Right atrium auricular region (tissue), 2 donors: ENCODE data around the gene BIRC6. TPM values are rescaled to one million over a fixed set of nuclear protein-coding genes. Genes with fewer than 3 reads are reported as not detected.
"Not testable (repeated sequence)": the region's sequence is repeated elsewhere in the genome, so short reads cannot be mapped to it uniquely, and the experiment has no call there.

ENCODE experiments used
- DNase-seq: peaks from one replicate; pipeline ENCODE4 v3.0.0-alpha.2; 2019; ENCODE audit warnings: low spot score
- H3K27ac ChIP-seq, 2 donors: fragments of 200-600 bp; sonication (generic); 1 replicate in 1 of 2; 2 replicates in 1 of 2; pipeline ENCODE4 v1.5.1; 2016 to 2019
- H3K27me3 ChIP-seq, 2 donors: fragments of 200-600 bp; sonication (generic); one replicate each; pipeline versions ENCODE4 v1.5.1 to v1.6.0; 2017 to 2019
- H3K36me3 ChIP-seq: fragments of 200-600 bp; sonication (generic); one replicate; pipeline ENCODE4 v1.5.1; 2016
- H3K4me1 ChIP-seq, 2 donors: fragments of 200-600 bp; sonication (generic); one replicate each; pipeline versions ENCODE4 v1.5.1 to v1.6.0; 2017 to 2019
- H3K4me3 ChIP-seq, 2 donors: fragments of 200-600 bp; sonication (generic); 1 replicate in 1 of 2; 2 replicates in 1 of 2; pipeline ENCODE4 v1.5.1; 2017 to 2019; ENCODE audit warnings: mild to moderate bottlenecking in 1 of 2, moderate library complexity in 1 of 2
- H3K9me3 ChIP-seq, 2 donors: fragments of 200-600 bp; sonication (generic); one replicate each; pipeline ENCODE4 v1.5.1; 2019
- CTCF ChIP-seq, 2 donors: fragments of 200-600 bp; sonication (generic); IDR thresholded peaks; one replicate each; pipeline ENCODE4 v1.5.1; 2019; ENCODE audit warnings: antibody characterized with exemption in 2 of 2
- total RNA-seq, 2 donors: library from RNA; depleted of rRNA; stranded (reverse); fragments of >200 nt; gene quantifications; one replicate each; pipeline ENCODE4 v1.1.0, GENCODE V29; 2016

BIRC6 gene
- total RNA-seq, 2 donors from 2014 or later = 50.4 to 50.6 TPM

- H3K36me3 ChIP-seq = no peaks in the 10 kb centered on the region
- H3K4me1 ChIP-seq = no peaks in the 10 kb centered on the region
- TF ChIP-seq CTCF (IDR thresholded peaks at IDR 0.05) = no peak
- no peak overlapping the region for H3K27ac ChIP-seq
- no peaks in the 10 kb centered on the region for H3K27me3 ChIP-seq
- H3K4me3 ChIP-seq = no peak overlapping the region
- no peak for DNase-seq
- no peaks in the 10 kb centered on the region for H3K9me3 ChIP-seq
Observed at GRCh38 chr2:32330136-32330535, 26.7 kb upstream of the BIRC6 start.

- Histone ChIP-seq H3K27ac (no peak overlapping the region), H3K4me3 (no peak overlapping the region), H3K36me3 (no peaks in the 10 kb centered on the region), H3K27me3 (no peaks in the 10 kb centered on the region), H3K9me3 (no peaks in the 10 kb centered on the region), H3K4me1 (no peaks in the 10 kb centered on the region)
- peak; percentile 13 for DNase-seq
- TF ChIP-seq CTCF (IDR thresholded peaks at IDR 0.05) = no peak
Observed at GRCh38 chr2:32342801-32343200, 14.0 kb upstream of the BIRC6 start.

DNA sequence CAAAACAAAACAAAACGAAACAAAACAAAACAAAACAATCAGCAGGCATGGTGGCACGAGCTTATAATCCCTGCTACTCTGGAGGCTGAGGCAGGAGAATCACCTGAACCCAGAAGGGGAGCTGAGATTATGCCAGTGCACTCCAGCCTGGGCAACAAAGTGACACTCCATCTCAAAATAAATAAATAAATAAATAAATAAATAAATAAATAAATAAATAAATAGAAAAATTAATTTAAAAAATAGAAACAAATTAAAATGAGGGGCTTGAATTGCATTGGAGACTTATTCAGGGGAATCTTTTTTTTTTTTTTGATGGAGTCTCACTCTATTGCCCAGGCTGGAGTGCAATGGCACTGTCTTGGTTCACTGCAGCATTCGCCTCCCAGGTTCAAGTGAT lies 6.0 kb upstream of the BIRC6 start:
- not testable (repeated sequence) for H3K9me3 ChIP-seq, DNase-seq, H3K4me1 ChIP-seq, H3K27ac ChIP-seq, H3K27me3 ChIP-seq, H3K4me3 ChIP-seq, H3K36me3 ChIP-seq

DNA sequence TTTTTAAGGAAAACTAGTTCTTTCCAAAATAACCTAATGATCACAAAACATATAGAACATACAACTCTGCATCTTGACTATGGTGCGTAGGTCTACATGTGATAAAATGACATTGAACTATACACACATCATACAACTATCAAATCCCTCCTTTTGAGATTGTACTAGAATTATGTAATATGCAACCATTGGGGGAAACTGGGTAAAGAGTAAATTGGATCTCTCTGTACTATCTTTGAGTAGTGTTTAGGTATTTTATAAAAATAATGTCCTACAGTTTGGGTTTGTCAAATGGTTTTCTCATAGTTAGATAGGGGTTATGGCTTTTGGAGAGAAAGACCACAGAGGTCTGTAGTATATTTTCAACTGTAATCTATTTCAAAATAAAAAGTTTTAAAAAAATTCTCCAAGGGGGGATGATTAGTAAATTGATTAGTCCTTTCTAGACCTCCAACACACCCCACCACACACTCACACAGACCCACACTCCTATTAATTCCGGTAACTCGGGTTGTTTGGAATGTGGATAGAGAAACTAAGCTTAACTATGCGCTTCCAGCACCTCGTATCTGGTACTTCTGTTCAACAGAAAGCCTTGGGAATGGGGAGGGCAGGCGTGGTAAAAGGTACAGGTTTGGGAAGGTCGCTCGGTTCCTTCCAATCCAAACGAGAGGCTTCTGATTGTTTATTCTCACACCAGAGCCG lies 695 bp upstream of the BIRC6 start:
- peaks cover 0 to 29% of the 10 kb centered on the region in 2 donors for H3K4me1 ChIP-seq
- no peaks in the 10 kb centered on the region for H3K27me3 ChIP-seq
- no peaks in the 10 kb centered on the region for H3K9me3 ChIP-seq
- peak overlapping the region; percentile 95 to 99 for H3K27ac ChIP-seq
- peak overlapping the region; percentile 86 to 93 for H3K4me3 ChIP-seq
- TF ChIP-seq CTCF (IDR thresholded peaks at IDR 0.05) = no peak
- no peak for DNase-seq
- H3K36me3 ChIP-seq = no peaks in the 10 kb centered on the region

DNA sequence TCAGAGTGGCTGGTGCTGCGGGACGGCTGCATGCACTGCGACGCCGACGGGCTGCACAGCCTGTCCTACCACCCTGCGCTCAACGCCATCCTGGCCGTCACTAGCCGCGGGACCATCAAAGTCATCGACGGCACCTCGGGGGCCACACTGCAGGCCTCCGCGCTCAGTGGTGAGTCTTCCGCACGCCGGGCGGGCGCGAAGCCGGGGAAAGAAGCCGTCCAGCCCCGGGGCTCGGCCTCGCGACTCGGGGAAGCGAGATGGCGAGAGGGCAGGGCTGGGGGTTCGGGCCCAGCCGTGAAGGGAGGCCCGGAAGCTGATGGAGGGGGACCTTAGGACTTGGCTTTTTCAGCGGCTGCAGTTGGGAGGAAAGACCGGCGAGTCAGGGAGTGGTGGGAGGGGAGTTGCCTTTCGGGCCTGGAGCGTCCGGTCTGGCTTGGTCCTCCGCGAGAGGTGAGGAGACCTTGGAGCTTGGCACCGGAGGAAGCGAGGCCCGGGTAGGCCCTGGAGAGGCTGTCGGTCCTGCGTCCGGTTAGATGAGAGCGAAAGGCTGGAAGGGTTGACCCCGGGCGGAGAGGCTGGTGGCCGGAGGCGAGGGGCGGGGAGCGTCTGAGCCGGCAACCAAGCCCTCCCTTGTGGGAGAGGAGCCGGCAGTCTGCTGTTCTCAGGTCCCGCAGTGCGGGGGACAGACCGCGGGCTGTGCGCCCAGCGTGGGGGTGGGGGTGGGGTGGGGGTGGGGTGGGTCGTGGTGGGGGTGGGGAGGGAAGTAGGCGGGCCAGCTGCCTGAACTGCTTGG lies 691 bp downstream of the BIRC6 start:
- no peak for DNase-seq
- H3K27me3 ChIP-seq = no peaks in the 10 kb centered on the region
- peak overlapping the region; percentile 95 to 99 for H3K27ac ChIP-seq
- peak overlapping the region; percentile 86 to 93 for H3K4me3 ChIP-seq
- peaks cover 0 to 29% of the 10 kb centered on the region in 2 donors for H3K4me1 ChIP-seq
- no peaks in the 10 kb centered on the region for H3K9me3 ChIP-seq
- no peaks in the 10 kb centered on the region for H3K36me3 ChIP-seq
- no peak for TF ChIP-seq CTCF (IDR thresholded peaks at IDR 0.05)

DNA sequence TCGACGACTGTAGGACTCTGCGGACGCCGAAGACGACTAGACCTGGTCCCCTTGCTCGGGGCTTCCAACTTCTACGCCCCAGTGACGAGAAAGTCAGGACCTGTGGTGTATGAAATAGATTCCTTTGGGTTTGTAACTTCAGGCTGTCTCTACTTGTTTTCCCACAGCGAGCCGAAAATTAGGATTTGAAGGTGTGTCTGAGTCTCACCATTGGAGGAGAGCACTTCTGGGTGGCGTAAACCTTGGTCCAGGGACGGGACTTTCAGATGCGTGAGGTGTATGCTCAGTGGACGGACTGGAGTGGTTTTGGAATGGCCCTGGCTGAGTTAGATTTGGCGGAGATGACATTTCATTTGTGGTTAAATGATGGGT lies 1.3 kb downstream of the BIRC6 start:
- no peak for DNase-seq
- no peaks in the 10 kb centered on the region for H3K9me3 ChIP-seq
- H3K36me3 ChIP-seq = no peaks in the 10 kb centered on the region
- TF ChIP-seq CTCF (IDR thresholded peaks at IDR 0.05) = no peak
- H3K27me3 ChIP-seq = no peaks in the 10 kb centered on the region
- peak overlapping the region; percentile 95 to 99 for H3K27ac ChIP-seq
- H3K4me1 ChIP-seq = peaks cover 0 to 29% of the 10 kb centered on the region in 2 donors
- peak overlapping the region; percentile 86 to 93 for H3K4me3 ChIP-seq
